D721Med (cell line): ENCODE data around the gene CERT1.
"Not testable (repeated sequence)": the region's sequence is repeated elsewhere in the genome, so short reads cannot be mapped to it uniquely, and the experiment has no call there.

ENCODE experiments used
- DNase-seq: peaks from one replicate; pipeline ENCODE4 v3.0.0; 2011; ENCODE audit warnings: low spot score; ENCODE audit not compliant: insufficient read length
- FAIRE-seq: peaks from 2 replicates; lab custom pipeline; 2011; peaks lifted over from hg19 to GRCh38; lab: Jason Lieb, UNC
- CTCF ChIP-seq: IDR thresholded peaks from 2 replicates; pipeline ENCODE4 v1.5.1; 2012; ENCODE audit warnings: mild to moderate bottlenecking, control low read depth; ENCODE audit not compliant: insufficient read depth; ENCODE audit errors: missing control alignments

The CERT1 gene

GRCh38 chr5:75536147-75536546, 24.7 kb upstream of the CERT1 start:
- DNase-seq, result no peak
- no peak for TF ChIP-seq CTCF
- FAIRE-seq, result no peak

- FAIRE-seq, result no peak
- no peak for DNase-seq
Observed at GRCh38 chr5:75534734-75535133, 23.3 kb upstream of the CERT1 start.

GRCh38 chr5:75533716-75534115, 22.3 kb upstream of the CERT1 start:
- FAIRE-seq, result not testable (repeated sequence)

More at GRCh38 chr5:75534734-75535133, 23.3 kb upstream of the CERT1 start:
- no peak for TF ChIP-seq CTCF

GRCh38 chr5:75532190-75532589, 20.8 kb upstream of the CERT1 start:
- FAIRE-seq, result no peak
- no peak for TF ChIP-seq CTCF
- DNase-seq, result no peak

More at GRCh38 chr5:75533716-75534115, 22.3 kb upstream of the CERT1 start:
- not testable (repeated sequence) for DNase-seq

- DNase-seq (no peak), FAIRE-seq (no peak)
- no peak for TF ChIP-seq CTCF
Observed at GRCh38 chr5:75529185-75529584, 17.8 kb upstream of the CERT1 start.

- no peak for TF ChIP-seq CTCF
- FAIRE-seq (no peak), DNase-seq (no peak)
Observed at GRCh38 chr5:75526070-75526469, 14.6 kb upstream of the CERT1 start.

- DNase-seq (no peak), FAIRE-seq (no peak)
Observed at GRCh38 chr5:75525344-75525743, 13.9 kb upstream of the CERT1 start.

More at GRCh38 chr5:75525344-75525743, 13.9 kb upstream of the CERT1 start:
- no peak for TF ChIP-seq CTCF
